ENCODE measurements around the gene LCOR.

The LCOR gene

DNA sequence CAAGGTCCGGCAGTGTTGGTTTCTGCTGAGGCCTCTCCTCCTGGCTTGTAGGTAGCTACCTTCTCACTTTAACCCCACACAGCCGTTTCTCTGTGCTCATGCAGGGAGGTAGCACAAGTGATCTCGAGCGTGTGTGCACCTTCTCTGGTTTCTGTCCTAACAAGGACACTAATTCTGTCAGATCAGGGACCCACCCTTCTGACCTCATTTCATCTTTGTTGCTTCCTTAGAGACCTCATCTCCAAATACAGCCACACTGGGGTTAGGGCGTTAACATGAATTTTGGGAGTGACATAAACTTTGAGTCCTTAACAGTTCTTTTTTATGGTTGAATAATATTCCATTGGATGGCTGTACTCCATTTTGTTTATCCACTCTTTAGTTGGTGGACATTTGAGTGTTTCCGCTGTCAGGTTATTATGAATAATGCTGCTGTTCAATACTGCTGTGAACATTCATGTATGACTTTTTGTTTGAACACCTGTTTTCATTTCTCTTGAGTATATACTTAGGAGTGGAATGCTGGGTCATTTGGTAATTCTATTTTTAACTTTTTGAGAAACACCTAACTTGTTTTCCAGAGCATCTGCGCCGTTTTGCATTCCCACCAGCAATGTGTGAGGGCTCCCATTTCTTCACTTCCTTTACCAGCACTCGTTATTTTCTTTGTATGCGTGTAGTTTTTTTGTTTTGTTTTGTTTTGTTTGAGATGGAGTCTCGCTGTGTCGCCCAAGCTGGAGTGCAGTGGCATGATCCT lies 57.5 kb downstream of the LCOR start:
- no peak for DNase-seq (ENCODE audit: low read depth in 3 of 3)

DNA sequence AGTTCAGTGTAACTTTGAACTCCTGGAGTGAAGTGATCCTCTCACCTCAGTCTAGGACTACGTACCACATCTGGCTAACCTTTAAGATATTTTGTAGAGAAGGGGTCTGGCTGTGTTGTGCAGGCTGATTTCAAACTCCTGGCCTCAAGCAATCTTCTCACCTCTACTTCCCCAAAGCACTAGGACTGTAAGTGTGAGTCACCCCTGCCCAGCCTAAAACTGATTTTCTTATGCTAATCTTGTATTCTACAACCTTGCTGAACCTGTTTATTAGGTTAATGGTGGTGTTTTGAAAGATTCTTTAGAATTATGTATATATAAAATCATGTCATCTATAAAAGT lies 58.0 kb downstream of the LCOR start:
- DNase-seq (ENCODE audit: low read depth in 3 of 3): no peak

- no peak for DNase-seq (ENCODE audit: low read depth in 3 of 3)
These were observed 58.5 kb downstream of the LCOR start for GRCh38 chr10:96890580-96890979.

GRCh38 chr10:96891840-96892239 lies 59.7 kb downstream of the LCOR start:
- DNase-seq (ENCODE audit: low read depth in 3 of 3): no peak

DNA sequence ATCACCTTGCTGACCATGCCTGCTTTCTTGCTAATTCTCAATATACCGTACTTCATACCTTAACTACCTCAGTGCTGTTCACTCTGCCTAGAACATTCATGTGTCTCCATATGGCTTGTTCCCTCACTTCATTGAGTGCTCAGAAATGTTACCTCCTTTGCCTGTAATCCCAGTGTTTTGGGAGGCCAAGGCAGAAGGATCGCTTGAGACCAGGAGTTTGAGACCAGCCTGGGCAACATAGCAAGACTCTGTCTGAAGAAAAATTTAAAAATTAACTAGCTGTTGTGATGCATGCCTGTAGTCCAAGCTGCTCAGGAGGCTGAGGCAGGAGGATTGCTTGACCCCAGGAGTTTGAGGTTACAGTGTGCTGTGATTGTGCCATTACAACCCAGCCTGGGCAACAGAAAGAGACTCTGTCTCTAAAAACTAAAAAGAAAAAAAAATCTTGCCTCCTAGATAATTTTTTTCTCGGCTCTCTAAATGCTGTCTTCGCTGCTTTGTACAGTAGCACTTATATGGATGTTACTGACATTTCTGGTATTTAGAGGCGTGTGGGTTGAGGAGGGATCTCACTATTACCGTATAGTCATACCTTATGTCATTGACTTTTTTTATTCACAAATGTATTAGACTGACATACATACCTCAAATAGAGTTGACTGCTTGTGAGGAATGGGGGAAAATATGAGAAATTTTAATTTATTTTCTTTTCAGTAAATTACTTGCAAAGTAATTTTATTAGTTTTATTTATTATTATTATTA lies 63.7 kb downstream of the LCOR start:
- DNase-seq (ENCODE audit: low read depth in 3 of 3): no peak

GRCh38 chr10:96896884-96897589 lies 64.9 kb downstream of the LCOR start:
- no peak for DNase-seq (ENCODE audit: low read depth in 3 of 3)

GRCh38 chr10:96902117-96902516 lies 70.0 kb downstream of the LCOR start:
- DNase-seq (ENCODE audit: low read depth in 3 of 3): no peak

- DNase-seq (ENCODE audit: low read depth in 3 of 3): no peak
These were observed 70.7 kb downstream of the LCOR start for GRCh38 chr10:96902731-96903358.

- no peak for DNase-seq (ENCODE audit: low read depth in 3 of 3)
These were observed 72.5 kb downstream of the LCOR start for GRCh38 chr10:96904648-96905047.

DNA sequence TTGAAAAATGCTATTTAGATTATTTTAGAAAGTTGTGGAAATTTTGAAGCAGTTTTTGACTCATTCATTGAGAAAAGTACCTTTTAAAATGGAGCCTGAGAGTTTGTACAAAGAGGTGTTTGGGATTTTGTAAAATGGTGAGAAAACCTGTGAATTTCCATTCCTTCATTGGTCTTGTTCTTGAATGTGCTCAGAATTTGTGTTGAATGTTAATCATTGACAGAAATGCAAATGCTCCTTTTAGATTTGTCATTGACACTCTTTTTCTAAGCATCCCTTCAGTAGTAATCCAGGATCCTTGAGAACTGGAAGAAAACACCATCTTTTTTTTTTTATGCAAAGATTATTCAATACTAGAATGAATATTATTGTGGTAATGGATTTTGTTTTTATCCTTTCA lies 74.8 kb downstream of the LCOR start:
- no peak for DNase-seq (ENCODE audit: low read depth in 3 of 3)

DNA sequence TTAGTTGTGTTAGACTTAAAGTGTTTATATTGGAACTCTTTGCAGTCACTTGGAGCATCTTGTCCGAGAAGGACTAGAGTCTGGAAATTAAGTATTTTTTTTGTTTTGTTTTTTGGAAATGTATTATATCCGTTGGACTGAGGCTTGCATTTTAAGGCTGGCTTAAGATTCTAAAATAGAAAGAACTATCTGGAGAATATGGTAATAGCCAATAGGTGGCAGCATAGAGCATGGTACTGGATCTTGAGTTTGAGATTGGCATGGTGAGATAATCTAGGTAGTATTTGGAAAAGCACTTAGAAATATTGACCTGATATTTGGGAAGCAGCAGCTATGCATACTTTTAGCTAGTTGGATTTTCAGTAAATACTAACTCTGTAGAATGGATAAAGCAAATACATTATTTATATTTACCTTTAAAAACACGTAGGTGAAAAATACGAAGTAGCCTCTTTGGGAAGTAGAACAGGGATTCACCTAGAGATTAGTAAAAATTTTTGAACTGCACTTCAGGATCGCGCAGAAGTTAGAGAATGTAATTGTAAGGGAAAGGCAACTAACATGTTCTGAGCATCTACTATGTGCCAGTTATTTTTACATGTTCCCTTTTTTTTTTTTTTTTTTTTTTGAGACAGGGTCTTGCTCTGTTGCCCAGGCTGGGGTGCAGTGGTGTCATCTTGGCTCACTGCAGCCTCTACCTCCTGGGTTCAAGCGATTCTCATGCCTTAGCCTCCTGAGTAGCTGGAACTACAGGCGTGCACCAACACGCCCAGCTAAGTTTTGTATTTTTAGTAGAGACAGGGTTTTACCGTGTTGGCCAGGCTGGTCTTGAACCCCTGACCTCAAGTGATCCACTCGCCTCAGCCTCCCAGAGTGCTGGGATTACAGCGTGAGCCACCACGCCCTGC lies 78.6 kb downstream of the LCOR start:
- no peak for DNase-seq (ENCODE audit: low read depth in 3 of 3)

DNA sequence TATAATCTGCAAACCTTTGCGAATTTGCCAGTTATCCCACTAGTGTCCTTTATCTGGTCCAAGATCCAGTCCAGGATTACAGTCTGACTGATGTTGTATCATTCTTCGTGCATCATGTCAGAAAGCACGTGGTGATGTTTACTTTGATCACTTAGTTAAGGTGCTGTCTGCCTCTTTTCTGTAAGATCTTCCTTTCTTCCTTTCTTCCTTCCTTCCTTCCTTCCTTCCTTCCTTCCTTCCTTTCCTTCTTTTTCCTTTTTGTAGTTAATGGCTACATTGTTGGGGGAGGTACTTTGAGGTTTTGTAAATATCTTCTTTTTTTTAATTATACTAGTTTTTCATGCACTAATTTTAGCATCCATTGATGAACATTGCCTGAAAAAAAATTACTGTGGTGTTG lies 80.3 kb downstream of the LCOR start:
- no peak for DNase-seq (ENCODE audit: low read depth in 3 of 3)

- DNase-seq (ENCODE audit: low read depth in 3 of 3): no peak
These were observed 81.8 kb downstream of the LCOR start for GRCh38 chr10:96913906-96914305.

DNA sequence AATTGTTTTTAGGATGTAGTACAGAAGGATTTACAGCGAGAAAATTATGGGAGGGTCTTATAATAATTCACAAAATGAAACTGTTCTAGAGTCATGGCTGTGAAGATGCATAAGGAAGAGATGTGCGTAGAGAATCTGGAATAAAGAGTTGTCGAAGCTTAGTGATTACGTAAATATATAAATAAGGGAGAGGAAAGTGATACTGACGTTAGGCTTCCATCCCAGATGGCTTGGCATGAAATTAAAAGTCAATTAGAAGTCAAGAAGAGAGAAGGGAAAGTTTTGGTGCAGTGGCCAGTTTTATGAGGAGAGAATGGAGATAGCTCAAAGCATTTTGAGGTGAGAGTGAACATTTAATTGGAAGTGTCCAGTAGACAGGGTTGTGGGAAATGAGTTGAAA lies 85.5 kb downstream of the LCOR start:
- no peak for DNase-seq (ENCODE audit: low read depth in 3 of 3)

DNA sequence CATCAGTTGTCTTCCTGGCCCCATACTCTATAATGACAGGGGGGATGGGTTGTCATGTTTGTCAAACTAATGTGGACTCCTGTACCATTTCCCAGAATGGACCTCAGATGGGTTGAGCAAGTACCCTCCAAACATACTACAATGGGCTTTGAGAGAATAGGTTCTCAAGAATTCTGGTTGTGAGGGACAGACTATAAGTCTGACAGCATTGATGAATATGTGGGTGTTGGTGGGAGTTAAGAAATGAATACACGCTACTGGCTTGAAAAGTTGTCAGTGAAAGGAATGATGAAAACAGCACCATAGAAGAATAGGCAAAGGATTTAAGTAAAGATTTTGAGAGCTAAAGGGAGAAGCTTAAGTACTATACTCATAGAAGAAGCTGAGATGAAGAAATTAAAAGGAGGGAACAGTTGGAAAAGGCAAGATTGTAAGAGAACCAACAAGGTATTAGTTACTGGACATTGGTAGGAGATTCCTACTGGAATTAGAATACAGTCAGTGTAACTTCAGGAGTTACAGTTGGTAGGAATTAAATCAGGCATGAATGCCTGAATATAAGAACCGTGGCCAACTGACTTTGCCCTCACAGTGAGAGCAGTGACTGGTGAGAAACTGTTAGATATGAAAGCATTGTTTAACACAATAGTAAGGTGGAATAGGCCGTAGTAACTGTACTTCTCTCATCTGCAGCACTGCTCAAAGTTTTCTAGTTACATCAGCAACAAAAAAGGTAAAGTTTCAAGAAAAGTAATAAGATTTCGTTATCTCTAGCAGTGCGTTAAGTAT lies 86.3 kb downstream of the LCOR start:
- DNase-seq (ENCODE audit: low read depth in 3 of 3): no peak

DNA sequence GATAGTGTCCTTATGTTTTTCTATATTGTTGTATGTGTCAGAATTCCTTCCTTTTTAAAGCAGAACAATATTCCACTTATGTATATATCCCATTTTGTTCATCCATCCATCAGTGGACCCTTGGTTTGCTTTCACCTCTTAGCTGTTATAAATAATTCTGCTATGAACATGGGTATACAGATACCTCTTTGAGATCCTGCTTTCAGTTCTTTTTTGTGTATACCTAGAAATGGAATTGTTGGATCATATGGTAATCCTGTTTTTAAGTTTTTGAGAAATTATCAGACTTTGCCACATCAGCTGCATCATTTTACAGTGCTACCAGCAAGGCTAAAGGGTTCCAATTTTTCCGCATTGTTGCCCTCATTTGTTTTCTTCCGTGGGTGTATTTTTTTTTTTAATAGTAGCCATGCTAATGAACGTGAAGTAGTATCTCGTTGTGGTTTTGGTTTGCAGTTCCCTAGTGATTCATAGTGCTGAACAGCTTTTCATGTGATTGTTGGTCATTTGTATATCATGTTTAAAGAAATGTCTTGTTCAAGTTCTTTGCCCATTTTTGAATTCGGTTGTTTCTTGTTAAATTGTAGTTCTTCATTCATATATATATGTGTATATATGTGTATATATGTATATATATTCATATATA lies 87.8 kb downstream of the LCOR start:
- no peak for DNase-seq (ENCODE audit: low read depth in 3 of 3)

GRCh38 chr10:96921655-96922054 lies 89.6 kb downstream of the LCOR start:
- no peak for DNase-seq (ENCODE audit: low read depth in 3 of 3)

- no peak for DNase-seq (ENCODE audit: low read depth in 3 of 3)
These were observed 91.2 kb downstream of the LCOR start for GRCh38 chr10:96922978-96923948.

GRCh38 chr10:96924861-96925260 lies 92.8 kb downstream of the LCOR start:
- DNase-seq (ENCODE audit: low read depth in 3 of 3): no peak
